ENCODE measurements around the gene MAGI2. TPM values are rescaled to one million over a fixed set of nuclear protein-coding genes. Genes with fewer than 3 reads are reported as not detected.

The MAGI2 gene
- total RNA-seq, 4 donors from 2014 or later: 0.23 to 5.5 (median 0.45) TPM

- no peaks in the 10 kb centered on the region for H3K36me3 ChIP-seq
- no peaks in the 10 kb centered on the region for H3K4me1 ChIP-seq
- H3K9me3 ChIP-seq: no peaks in the 10 kb centered on the region
- no peak for TF ChIP-seq CTCF (IDR thresholded peaks at IDR 0.05)
- no peak for TF ChIP-seq POLR2A (IDR thresholded peaks at IDR 0.05)
- WGBS, 2 donors: 31 to 35% methylated on average over 1 of the region's 1 CpG
- no peaks in the 10 kb centered on the region for H3K27me3 ChIP-seq
- H3K4me3 ChIP-seq: no peak overlapping the region
- DNase-seq: no peak
- intact Hi-C loops (cut with DNase I): no loop called here
- no peak overlapping the region for H3K27ac ChIP-seq
Observed at GRCh38 chr7:78845155-78845554, 608.3 kb downstream of the MAGI2 start.

- H3K9me3 ChIP-seq: no peaks in the 10 kb centered on the region
- H3K27ac ChIP-seq: no peak overlapping the region
- H3K36me3 ChIP-seq: no peaks in the 10 kb centered on the region
- H3K4me1 ChIP-seq: no peaks in the 10 kb centered on the region
- H3K27me3 ChIP-seq: no peaks in the 10 kb centered on the region
- intact Hi-C loops (cut with DNase I): no loop called here
- H3K4me3 ChIP-seq: no peak overlapping the region
- no peak for DNase-seq
- no peak for TF ChIP-seq POLR2A (IDR thresholded peaks at IDR 0.05)
- no peak for TF ChIP-seq CTCF (IDR thresholded peaks at IDR 0.05)
- WGBS, 2 donors: 30 to 35% methylated on average over 2 of the region's 2 CpGs
Observed at GRCh38 chr7:78842068-78842467, 611.4 kb downstream of the MAGI2 start.

- no peak overlapping the region for H3K27ac ChIP-seq
- DNase-seq: no peak
- intact Hi-C loops (cut with DNase I): no loop called here
- H3K36me3 ChIP-seq: no peaks in the 10 kb centered on the region
- 75 to 78% methylated on average over 5 of the region's 5 CpGs for WGBS, 2 donors
- H3K9me3 ChIP-seq: no peaks in the 10 kb centered on the region
- H3K4me1 ChIP-seq: no peaks in the 10 kb centered on the region
- no peak overlapping the region for H3K4me3 ChIP-seq
- TF ChIP-seq CTCF (IDR thresholded peaks at IDR 0.05): no peak
- no peak for TF ChIP-seq POLR2A (IDR thresholded peaks at IDR 0.05)
- H3K27me3 ChIP-seq: no peaks in the 10 kb centered on the region
Observed at GRCh38 chr7:78835897-78836296, 617.6 kb downstream of the MAGI2 start.

- Histone ChIP-seq H3K9me3 (no peaks in the 10 kb centered on the region), H3K4me3 (no peak overlapping the region), H3K27me3 (no peaks in the 10 kb centered on the region), H3K4me1 (no peaks in the 10 kb centered on the region), H3K36me3 (no peaks in the 10 kb centered on the region), H3K27ac (no peak overlapping the region)
- DNase-seq: no peak
- 45 to 66% methylated on average over 1 of the region's 1 CpG for WGBS, 2 donors
- intact Hi-C loops (cut with DNase I): no loop called here
- TF ChIP-seq CTCF (IDR thresholded peaks at IDR 0.05): no peak
Observed at GRCh38 chr7:78828317-78828716, 625.1 kb downstream of the MAGI2 start.

GRCh38 chr7:78803501-78804127 lies 649.9 kb downstream of the MAGI2 start:
- 70 to 77% methylated on average over 4 of the region's 4 CpGs for WGBS, 2 donors
- Histone ChIP-seq H3K4me1 (no peaks in the 10 kb centered on the region), H3K9me3 (no peaks in the 10 kb centered on the region), H3K4me3 (no peak overlapping the region), H3K27ac (no peak overlapping the region), H3K27me3 (no peaks in the 10 kb centered on the region), H3K36me3 (no peaks in the 10 kb centered on the region)
- intact Hi-C loops (cut with DNase I): no loop called here
- no peak for DNase-seq
- no peak for TF ChIP-seq CTCF (IDR thresholded peaks at IDR 0.05)

Measured in esophagus squamous epithelium (tissue), 5 donors.